Activated CD8-positive, alpha-beta memory T cell treated with anti-CD3 and anti-CD28 coated beads for 4 hours (primary cell): Measurements from ENCODE around the gene AJM1.

ENCODE experiments used
- DNase-seq, 2 donors: peaks; one replicate each; pipeline ENCODE4 v3.0.0-alpha.2; 2020; ENCODE audit warnings: low read depth in 2 of 2

Gene AJM1

GRCh38 chr9:136845465-136846260 is 3.4 kb downstream of the AJM1 start:
- no peak for DNase-seq

GRCh38 chr9:136846376-136847087 is 4.3 kb downstream of the AJM1 start:
- no peak for DNase-seq

- no peak for DNase-seq
Observed at GRCh38 chr9:136847088-136847825, 5.0 kb downstream of the AJM1 start.

- peak; percentile 31 to 43 for DNase-seq
Observed at GRCh38 chr9:136847826-136848392, 5.6 kb downstream of the AJM1 start.

- DNase-seq, result no peak
Observed at GRCh38 chr9:136848393-136849037, 6.2 kb downstream of the AJM1 start.

- peak; percentile 89 to 94 for DNase-seq
Observed at GRCh38 chr9:136849038-136849959, 7.0 kb downstream of the AJM1 start, which contains the start of gene PHPT1. PHPT1 (plus strand) TSS chr9:136849409; CDS start chr9:136849431, 22 bp downstream.

GRCh38 chr9:136849960-136850865 is 7.9 kb downstream of the AJM1 start:
- no peak for DNase-seq

GRCh38 chr9:136850866-136851775 is 8.8 kb downstream of the AJM1 start:
- no peak for DNase-seq

GRCh38 chr9:136851941-136852663 is 9.8 kb downstream of the AJM1 start, which contains the start of gene MAMDC4:
MAMDC4 (plus strand) TSS chr9:136852346; CDS start chr9:136852417, 71 bp downstream.
- DNase-seq, result no peak

GRCh38 chr9:136852664-136853595 is 10.7 kb downstream of the AJM1 start:
- DNase-seq, result no peak

GRCh38 chr9:136853596-136854112 is 11.4 kb downstream of the AJM1 start:
- DNase-seq, result no peak

- DNase-seq, result no peak
Observed at GRCh38 chr9:136854113-136854841, 12.0 kb downstream of the AJM1 start.

GRCh38 chr9:136854842-136855460 is 12.7 kb downstream of the AJM1 start:
- no peak for DNase-seq

GRCh38 chr9:136855461-136856078 is 13.3 kb downstream of the AJM1 start:
- DNase-seq, result no peak
